Lower leg skin (tissue), 3 donors: ENCODE data around the gene EMD.

ENCODE experiments used
- POLR2A ChIP-seq, 2 donors: fragments of 450-650 bp; IDR thresholded peaks; one replicate each; pipeline ENCODE4 v1.6.1; 2016 to 2017; ENCODE audit warnings: antibody characterized with exemption in 2 of 2, mild to moderate bottlenecking in 1 of 2, moderate library complexity in 1 of 2
- TF ChIP-seq, protein P1 (sequence below), 3 donors: fragments of 450-650 bp; IDR thresholded peaks; one replicate each; pipeline ENCODE4 v1.5.1; 2016; ENCODE audit warnings: antibody characterized with exemption in 3 of 3, mild to moderate bottlenecking in 3 of 3, moderate library complexity in 2 of 3

DNA sequence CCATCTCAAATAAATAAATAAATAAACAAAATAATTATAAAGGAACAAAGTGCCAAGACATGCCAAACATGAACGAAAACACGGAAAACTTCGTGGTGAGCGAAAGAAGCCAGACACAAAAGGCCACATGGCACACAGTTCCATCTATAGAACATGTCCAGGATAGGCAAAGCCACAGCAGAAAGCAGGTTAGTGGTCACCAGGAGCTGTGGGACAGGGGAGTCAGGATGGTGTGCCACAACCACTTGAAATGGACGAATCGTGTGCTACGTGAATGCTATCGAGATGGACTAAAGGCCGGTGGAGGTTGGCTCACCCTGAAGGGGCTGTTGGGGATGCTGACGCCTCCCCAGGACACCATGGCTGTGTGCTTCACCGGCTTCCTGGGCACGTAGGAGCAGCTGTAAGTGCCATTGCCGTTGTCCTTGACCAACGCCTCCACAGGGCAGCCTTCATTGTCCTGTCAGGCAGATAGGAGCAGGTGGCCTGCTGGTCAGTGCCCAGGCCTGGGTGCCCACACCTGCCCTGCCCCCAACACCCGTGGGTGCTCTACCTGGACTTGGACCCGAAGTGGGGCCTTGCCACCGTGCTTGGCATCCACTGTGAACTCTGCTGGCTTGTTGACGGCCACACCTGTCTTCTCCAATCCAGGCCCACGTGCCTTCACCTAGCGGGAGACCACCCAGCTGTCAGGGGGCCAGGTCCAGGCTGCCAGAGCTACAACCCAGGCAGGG is 15.2 kb upstream of the EMD start:
- TF ChIP-seq, protein P1, sequence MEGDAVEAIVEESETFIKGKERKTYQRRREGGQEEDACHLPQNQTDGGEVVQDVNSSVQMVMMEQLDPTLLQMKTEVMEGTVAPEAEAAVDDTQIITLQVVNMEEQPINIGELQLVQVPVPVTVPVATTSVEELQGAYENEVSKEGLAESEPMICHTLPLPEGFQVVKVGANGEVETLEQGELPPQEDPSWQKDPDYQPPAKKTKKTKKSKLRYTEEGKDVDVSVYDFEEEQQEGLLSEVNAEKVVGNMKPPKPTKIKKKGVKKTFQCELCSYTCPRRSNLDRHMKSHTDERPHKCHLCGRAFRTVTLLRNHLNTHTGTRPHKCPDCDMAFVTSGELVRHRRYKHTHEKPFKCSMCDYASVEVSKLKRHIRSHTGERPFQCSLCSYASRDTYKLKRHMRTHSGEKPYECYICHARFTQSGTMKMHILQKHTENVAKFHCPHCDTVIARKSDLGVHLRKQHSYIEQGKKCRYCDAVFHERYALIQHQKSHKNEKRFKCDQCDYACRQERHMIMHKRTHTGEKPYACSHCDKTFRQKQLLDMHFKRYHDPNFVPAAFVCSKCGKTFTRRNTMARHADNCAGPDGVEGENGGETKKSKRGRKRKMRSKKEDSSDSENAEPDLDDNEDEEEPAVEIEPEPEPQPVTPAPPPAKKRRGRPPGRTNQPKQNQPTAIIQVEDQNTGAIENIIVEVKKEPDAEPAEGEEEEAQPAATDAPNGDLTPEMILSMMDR (IDR thresholded peaks at IDR 0.05), result no peak
- TF ChIP-seq POLR2A (IDR thresholded peaks at IDR 0.05), result no peak
